ENCODE data around the gene CFAP91.
"Not testable (repeated sequence)": the region's sequence is repeated elsewhere in the genome, so short reads cannot be mapped to it uniquely, and the experiment has no call there.

The CFAP91 gene

DNA sequence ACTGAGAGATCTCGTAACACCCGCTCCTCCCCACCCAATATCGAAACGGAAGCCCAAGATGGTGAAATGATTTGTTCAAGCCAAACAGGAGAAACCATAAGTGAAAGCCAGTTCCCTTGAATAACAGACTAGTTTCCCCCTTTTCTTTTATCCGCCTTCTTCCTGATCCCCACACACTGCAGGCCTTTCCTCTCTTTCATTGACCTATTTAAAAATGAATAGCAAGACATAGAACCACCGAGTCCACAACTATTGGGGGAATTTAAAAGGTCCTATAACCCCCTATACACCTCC is 25.2 kb upstream of the CFAP91 start:
- DNase-seq (ENCODE audit: low read depth, low spot score), result no peak

DNA sequence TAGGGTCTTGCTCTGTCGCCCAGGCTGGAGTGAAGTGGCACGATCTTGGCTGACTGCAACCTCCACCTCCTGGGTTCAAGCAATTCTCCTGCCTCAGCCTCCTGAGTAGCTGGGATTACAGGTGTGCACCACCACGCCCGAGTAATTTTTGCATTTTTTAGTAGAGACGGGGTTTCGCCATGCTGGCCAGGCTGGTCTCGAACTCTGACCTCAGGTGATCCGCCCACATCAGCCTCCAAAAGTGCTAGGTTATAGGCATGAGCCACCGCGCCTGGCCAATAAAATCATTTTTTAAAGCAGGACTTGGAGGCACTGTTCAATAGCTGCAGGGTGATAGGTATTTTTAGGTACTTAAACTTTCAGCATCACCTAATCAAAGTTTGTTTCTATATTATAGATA is 24.6 kb upstream of the CFAP91 start:
- DNase-seq (ENCODE audit: low read depth, low spot score), result not testable (repeated sequence)

DNA sequence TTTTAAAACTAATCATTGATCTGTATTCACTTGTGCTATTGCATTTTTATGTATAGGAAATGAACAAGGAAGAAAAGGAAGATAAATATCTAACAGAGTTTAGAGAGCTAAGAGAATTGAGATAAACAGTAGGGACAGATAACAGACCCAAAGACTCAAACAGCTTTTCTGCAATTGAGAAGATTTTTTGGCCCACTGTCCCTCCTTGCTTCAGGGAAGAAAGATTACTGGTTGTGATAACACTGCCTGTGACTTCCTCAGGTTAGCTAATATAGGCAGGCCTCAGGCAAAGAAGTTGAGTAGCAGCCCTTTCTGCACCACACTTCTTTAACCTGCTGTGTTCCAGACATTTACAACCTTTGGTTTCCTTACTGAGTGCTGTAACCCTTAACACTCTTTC is 22.9 kb upstream of the CFAP91 start:
- no peak for DNase-seq (ENCODE audit: low read depth, low spot score)

DNA sequence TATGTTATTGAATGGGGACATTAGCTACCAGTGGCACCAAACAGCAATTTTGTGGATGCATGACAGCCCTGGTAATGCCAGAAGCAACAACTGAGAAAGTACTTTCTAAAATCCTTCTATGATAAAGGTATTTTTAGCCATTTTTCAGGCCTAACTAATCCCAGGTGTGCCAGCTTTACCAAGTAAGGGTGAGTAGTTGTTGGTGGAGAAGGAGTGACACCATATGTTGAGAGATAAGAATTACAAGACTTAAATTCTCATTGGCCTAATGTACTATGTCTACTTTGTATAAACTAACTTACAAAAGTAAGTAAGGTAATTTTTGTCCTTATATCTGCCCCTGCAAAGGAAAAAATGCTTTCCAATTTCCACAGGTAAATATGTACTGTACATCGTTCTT is 21.5 kb upstream of the CFAP91 start:
- DNase-seq (ENCODE audit: low read depth, low spot score), result no peak

DNA sequence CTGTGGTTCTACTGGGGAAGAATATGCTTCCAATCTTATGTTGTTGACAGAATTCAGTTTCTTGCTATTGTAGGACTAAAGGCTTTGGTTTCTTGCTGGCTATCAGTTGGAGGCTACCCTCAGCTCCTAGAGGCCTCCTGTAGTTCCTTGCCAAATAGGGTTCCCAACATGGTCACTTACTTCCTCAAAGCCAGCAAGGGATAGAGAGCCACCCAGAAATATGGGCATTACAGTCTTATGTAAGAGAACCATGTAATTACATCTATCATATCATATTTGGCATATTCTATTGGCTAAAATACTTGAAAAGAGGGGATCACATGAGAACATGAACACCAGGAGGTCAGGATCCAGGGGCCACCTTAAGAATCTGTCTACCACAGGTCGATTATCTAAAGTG is 19.4 kb upstream of the CFAP91 start:
- no peak for DNase-seq (ENCODE audit: low read depth, low spot score)

DNA sequence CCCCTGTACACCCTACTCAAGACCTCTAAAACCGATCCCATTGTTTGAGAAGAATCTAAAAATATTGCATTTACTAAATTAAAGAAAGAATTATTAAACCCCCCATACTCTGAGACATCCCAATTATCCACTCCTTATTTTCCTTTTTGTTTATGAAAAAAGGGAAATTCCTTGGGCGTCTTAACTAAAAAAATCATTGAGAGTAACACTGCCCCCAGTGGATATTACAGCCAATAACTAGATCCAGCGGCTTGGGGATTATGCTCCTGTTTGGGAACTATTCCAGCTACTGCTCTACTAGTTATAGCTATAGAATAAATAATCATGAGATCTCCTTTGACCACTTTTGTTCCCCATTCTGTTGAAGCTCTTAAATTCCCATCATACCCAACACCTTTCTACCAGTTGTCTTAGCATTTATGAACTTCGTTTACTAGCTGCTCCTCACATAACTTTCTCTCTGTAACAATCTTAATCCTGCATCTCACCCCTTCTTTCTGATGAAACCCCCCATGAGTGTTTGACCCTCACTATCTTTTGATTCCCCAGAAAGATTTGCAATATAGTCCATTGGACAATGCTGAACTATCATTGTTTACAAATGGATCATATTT is 12.7 kb upstream of the CFAP91 start:
- no peak for DNase-seq (ENCODE audit: low read depth, low spot score)

DNA sequence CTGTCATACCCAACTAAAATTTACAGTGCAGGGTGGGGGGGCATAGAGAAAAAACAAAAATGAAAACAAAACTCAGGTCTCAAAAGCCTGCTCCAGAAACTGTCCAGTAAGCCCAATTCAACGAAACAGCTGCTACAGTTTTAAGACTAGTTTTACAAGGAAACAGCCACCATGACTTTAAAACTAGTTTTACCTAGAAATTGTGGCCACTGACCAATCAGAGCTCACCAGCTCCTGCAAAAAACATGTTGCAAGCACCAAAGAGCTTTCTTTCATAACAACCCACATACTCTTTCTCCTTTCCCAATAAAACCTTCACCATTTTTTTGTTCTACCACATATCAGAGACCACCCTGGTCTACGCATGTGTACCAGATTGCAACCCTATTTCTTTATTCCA is 7.3 kb upstream of the CFAP91 start:
- no peak for DNase-seq (ENCODE audit: low read depth, low spot score)

DNA sequence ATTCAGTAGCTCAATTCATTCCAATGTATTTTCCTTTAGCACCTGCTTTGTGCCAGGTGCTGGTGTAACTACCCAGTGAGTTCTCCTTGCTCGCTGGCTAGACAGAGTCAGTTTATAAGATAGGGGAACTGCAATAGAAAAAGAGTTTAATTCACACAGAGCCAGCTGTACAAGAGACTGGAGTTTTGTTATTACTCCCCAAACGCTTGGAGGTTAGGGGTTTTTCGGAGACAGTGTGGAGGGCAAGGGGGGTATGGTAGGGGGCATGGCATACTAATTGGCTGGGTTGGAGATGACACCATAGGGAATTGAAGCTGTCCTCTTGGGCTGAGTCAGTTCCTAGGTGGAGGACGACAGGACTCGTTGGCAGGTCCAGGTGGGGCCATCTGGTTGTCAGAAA is 5.4 kb upstream of the CFAP91 start:
- DNase-seq (ENCODE audit: low read depth, low spot score), result no peak

DNA sequence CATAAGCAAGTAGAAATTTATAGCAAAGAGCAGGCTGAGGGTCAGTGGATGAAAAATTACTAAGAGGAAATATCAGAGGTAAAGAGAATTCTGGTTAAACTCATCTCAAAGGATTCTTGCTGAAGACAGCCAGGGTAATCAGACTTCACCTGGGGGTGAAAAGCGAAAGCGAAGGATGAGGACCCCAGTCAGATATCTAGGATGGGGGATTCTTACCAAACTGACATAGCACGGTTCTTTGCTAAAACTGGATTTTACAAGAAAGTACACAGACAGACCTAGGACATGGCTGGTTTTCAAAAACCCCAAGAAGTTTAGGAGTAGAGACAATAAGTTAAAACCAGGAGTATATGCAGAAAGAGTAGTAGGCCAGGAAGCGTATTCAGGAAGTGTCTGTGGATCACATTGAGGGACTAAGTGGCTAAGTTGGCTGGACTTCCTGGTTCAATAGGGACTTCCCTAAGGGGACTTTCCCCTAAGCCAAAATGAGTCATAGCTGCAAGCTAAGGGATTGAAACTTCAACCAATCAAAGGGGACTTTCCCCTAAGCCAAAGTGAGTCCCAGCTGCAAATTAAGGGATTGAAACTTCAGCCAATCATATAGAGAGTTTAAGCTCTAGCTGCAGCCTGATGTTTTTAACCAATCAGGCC is 2.4 kb upstream of the CFAP91 start:
- peak; percentile 5 for DNase-seq (ENCODE audit: low read depth, low spot score)

DNA sequence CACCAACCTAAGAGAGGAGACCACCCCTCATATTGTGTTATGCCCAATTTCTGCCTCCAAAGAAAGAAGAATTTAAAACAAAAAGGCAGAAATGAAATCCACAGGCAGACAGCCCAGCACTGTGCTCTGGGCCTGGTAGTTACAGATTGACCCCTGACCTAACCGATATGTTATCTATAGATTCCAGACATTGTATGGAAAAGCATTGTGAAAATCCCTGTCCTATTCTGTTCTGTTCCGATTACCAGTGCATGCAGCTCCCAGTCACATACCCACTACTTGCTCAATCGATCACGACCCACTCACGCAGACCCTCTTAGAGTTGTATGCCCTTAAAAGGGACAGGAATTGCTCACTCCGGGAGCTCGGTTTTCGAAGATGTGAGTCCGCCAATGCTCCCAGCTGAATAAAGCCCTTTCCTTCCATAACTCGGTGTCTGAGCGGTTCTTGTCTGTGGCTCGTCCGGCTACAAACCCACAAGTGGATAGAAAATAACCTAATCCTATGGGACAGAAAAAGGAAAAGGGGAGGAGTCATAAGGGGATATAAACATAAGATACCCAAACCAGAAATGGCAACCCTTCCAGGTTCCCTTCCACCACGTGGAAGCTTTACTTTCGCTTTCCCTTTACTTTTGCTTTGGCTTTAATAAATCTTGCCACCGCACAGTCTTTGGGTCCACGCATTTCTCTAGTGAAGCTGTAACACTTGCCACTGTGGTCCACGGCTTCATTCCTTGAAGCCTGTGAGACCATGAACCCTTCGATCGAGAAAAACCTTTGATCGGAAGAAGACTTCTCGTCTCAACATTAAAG is 1.7 kb upstream of the CFAP91 start:
- no peak for DNase-seq (ENCODE audit: low read depth, low spot score)

DNA sequence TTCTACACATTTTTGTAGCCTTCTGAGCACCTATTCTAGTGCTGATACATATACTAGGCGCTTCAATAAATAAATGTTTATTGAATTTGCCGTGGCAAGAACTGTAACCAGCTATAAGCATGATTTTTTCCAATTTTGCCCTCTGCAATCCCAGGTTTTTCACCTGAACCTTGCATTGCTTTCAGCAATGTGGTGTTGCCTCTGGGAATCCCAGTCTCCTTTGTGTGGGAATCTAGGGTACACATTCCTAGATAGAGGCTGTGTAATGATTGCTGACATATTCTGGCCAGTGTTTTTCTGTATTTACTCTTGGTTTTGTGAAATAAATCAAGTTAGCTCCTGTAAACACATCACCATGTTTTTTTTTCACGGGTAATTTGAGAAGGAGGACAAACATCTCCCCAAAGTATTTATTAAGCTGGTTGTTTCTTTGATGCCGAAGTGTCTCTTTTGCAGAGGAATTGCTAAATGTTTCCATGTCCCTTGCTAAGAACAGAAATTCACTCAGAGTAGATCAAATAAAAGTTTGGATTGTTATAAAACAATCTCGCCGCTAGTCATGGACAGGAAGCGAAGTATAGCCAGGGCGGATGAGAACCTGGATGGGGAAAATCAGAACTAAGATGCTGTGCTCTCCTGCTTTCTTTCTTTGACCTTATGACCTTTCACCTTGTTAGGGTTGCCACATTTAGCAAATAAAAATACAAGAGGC is 1.2 kb downstream of the CFAP91 start:
- DNase-seq (ENCODE audit: low read depth, low spot score), result no peak

DNA sequence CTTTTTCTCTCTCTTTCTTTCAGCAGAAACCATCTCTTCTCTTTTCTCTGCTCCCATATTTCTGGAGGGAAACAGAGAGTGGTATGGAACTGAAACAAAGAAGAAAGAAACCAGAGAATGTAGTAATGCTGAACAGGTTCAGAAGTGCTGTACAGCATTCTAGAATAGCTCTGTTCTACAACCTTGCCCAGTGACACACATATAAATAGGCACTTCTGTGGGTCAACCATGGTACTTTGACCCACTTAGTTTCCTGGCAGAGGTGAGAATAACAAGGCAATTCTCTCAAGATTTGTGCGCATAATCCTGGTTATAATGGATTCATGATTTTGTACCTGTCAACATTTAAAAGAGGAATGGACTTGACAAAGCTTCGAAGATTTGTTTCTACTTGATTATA is 12.3 kb downstream of the CFAP91 start:
- no peak for DNase-seq (ENCODE audit: low read depth, low spot score)

DNA sequence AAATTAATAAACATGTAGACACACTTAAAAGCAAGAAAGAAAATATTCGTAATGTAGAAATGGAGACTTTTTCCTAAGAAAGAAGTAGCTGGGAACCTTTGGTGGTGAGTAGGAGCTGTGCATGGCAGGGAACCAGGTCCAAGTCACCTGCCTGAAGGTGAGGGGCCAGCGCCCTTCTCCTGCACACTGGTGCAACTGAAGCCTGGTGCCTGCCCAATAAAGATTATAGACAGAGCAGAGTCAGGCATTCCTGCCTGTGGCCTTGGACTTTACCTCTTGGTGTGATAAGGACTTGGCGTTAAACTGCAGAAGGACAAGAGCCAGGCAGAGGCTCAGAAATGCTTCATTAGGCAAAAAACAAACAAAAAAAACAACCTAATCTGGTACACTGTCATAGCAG is 14.2 kb downstream of the CFAP91 start:
- no peak for DNase-seq (ENCODE audit: low read depth, low spot score)

DNA sequence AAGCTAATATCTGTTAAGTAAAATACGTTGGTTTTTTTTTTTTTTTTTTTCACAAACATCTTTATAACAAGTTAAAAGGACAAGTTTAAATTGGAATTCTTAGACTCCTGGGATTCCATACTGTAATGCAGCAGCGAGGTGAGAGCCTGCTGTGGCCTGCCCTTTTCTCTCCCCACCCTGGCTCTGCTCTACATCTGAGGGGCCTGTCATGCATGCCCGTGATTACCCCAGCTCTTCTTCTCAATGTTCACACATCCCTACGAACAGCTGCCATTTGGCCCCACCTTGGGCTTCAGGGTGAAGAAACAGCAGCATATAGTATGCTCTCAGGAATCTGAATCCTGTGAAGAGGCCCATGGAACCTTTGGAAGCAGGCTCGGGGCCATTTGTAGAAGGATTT is 14.7 kb downstream of the CFAP91 start:
- DNase-seq (ENCODE audit: low read depth, low spot score), result no peak

DNA sequence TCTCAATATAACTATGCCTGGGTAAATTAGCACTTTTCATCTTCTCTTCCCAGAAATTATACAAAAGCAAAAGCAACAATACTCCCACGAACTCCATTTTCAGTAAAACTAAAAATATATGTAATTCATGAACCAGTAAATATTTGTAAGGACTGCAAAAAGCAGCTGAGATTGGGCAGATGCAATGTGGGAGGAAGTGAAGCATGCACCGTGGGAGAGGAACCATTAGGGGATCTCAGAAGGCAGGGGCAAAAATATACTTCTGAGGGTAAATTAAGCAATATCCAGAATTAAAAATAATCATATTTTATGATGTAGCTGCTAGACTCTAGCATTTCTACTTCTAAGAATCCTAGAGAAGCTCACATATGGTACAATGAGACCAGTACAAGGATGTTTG is 20.2 kb downstream of the CFAP91 start:
- DNase-seq (ENCODE audit: low read depth, low spot score), result no peak

DNA sequence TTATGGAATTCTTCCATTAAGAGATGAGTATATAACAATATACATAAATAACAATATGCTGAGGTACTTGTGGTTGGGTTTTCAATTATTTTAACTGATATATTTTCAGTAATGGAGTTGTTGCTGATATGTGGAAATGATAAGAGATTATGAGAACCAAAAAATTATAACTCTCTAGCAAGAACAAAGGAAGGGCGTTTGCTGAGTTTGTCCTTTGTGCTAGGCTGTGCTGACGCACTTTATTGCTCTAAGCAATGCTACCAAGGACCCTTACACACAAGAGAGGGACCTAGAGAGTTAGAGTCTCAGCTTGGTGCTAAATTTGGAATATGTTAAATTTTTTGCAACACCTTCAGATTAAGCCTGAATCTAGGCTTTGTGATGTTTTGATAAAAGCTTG is 24.1 kb downstream of the CFAP91 start:
- no peak for DNase-seq (ENCODE audit: low read depth, low spot score)

DNA sequence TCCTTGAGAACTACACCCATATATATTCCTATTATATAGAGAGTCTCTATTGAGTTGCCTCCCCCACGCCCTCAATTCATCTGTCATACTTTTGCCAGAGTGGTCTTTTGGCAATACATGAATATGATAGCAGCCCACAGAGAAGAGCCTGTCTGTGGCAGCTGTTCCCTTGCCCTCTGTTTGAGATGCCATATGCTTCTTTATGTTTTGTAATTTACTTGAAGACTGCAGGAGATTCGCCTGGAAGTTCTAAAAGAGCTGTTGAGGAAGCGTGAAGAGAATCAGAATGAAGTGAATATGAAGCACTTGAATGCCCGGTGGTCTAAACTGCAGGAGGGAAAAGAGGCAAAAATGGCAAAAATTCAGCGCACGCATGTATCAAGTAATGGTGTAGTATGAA is 27.2 kb downstream of the CFAP91 start:
- no peak for DNase-seq (ENCODE audit: low read depth, low spot score)

DNA sequence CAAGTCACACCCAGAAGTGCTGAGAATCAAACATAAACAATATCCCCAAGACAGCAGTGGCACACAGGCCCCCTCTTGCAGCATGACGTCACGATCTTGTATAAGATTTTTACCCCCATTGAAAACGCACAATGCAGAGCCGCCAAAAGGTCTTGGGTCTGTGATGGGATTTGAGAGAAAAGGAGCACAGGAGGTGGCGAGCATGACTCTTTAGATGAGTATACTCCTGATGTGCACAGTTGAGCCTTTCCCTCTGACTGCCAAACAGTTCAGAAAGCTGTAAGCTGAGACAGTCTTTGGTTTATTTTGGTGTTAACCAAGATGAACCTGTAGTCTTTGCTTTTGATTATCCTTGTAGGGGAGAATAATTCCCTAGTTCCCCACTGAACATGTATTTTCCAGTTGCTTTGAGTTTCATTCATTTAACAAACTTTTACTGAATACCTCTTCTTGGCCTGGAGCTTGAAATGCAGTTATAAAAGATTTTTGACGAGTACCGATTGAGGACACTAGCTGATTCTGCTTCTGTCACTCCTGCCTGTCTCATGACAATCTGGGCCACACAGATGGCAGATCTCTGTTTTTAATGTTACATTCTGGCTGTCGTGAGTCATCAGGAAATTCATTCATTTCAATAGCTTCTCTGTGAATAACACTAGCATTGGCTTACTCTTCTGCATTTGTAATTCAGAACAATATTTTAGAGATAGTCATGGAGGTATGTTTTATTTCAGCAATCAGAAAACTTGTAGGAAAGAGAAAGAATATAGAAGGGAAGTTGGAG is 28.9 kb downstream of the CFAP91 start:
- DNase-seq (ENCODE audit: low read depth, low spot score), result no peak

DNA sequence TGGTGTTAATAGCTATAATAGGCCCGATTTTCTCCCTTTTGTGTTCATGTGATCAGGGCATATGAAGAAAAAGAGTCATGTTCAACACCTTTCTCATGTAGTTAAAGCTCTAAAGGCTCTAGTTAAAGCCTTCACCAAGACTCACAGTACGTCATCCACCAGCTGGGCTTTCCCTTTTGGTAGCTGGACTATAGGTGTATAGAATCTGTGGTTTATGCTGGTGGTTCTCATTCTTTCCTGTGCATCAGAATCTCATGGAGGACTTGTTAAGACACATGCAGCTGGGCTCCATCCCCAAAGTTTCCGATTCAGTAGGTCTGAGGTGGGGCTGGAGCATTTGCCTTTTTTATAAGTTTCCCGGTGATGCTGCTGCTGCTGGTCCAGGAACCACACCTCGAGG is 31.0 kb downstream of the CFAP91 start:
- no peak for DNase-seq (ENCODE audit: low read depth, low spot score)

DNA sequence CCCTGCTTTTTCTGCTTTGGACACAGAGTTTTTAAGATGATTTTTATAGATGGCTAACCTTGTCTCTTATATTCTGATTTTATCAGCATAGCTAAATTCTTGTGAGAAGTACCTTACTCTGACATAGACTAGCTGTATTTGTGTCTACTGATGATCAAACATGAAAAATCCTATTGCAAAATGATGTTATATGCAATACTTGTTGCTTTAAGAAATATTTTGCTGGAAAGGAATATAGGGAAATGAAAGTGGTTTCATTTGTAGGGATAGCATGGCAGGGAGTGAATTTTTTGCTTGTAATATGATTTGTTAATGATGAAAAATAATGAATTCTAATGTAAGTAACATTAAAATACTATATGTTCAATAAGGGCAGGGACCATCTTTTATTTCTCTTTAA is 35.9 kb downstream of the CFAP91 start:
- DNase-seq (ENCODE audit: low read depth, low spot score), result no peak

DNA sequence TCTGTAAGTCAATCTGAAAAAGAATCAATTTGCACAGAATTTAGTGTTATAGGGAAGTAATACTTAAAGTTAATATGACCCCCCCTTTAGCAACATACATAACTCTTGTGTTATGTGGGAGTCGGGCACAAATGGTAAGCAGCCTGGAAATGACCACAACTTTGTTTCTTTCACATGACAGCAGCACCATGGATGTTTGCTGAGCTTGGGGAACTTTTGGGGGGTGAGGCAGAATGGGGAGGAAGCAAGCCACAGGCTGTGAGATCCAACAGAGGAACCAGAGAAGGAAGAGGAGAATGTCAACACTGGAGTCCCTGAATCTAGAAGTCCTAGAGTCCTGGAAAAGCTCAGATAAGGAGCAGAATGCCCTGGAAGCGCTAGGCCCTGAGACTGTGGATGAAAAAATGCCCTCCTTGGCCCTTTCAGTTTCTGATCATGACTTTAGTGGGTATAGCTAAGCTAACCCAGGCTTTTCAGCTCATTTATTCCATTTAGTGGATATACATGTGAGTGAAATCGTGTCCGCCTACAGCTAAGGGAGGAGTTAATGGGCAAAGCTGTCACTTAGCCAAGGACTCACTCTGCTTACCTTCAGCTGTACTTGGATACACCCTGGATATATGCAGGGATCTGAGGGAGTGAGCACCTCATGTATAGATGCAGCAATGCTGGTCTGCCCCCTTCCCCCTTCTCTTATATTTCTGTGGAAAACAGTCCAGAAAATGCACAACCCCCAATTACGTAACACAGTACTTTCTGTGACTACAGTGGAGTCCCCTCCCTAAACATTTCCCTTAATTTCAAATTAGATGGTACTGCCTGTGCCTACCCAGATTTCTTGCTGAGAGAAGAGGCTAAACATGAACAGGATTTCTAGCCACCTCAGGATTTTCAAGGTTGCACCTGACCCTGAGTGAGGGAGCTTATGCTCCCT is 39.1 kb downstream of the CFAP91 start:
- DNase-seq (ENCODE audit: low read depth, low spot score), result no peak
